Small intestine (tissue), 7 donors: Measurements from ENCODE around the gene TANGO6. TPM values are rescaled to one million over a fixed set of nuclear protein-coding genes. Genes with fewer than 3 reads are reported as not detected.

ENCODE experiments used
- DNase-seq, 2 donors: peaks; one replicate each; pipeline versions ENCODE4 v3.0.0 to v3.0.0-alpha.2; 2013
- FAIRE-seq: peaks from 2 replicates; lab custom pipeline; 2012; peaks lifted over from hg19 to GRCh38; lab: Jason Lieb, UNC
- H3K27ac ChIP-seq, 3 donors: one replicate each; pipeline ENCODE4 v1.5.1; 2013; ENCODE audit warnings: low read length in 2 of 3, mild to moderate bottlenecking in 2 of 3, control low read depth in 1 of 3, inconsistent platforms in 1 of 3, low read depth in 1 of 3, moderate library complexity in 1 of 3
- H3K27me3 ChIP-seq, 3 donors: one replicate each; pipeline ENCODE4 v1.6.1; 2013; ENCODE audit warnings: low read length in 3 of 3, inconsistent platforms in 1 of 3; ENCODE audit not compliant: control insufficient read depth in 3 of 3, insufficient read depth in 3 of 3
- H3K36me3 ChIP-seq, 3 donors: one replicate each; pipeline ENCODE4 v1.6.1; 2013; ENCODE audit warnings: low read length in 3 of 3, inconsistent platforms in 1 of 3, low read depth in 1 of 3, mild to moderate bottlenecking in 1 of 3, moderate library complexity in 1 of 3; ENCODE audit not compliant: control insufficient read depth in 3 of 3, insufficient read depth in 2 of 3
- H3K4me1 ChIP-seq, 3 donors: one replicate each; pipeline ENCODE4 v1.6.1; 2013; ENCODE audit warnings: low read length in 2 of 3, inconsistent platforms in 1 of 3, low read depth in 1 of 3, mild to moderate bottlenecking in 1 of 3, moderate library complexity in 1 of 3; ENCODE audit not compliant: control insufficient read depth in 3 of 3, insufficient read depth in 2 of 3
- H3K4me3 ChIP-seq, 3 donors: one replicate each; pipeline ENCODE4 v1.5.1; 2013; ENCODE audit warnings: low read length in 3 of 3, control low read depth in 1 of 3, inconsistent platforms in 1 of 3, low read depth in 1 of 3, mild to moderate bottlenecking in 1 of 3, moderate library complexity in 1 of 3
- H3K9me3 ChIP-seq, 2 donors: one replicate each; pipeline ENCODE4 v1.6.1; 2013; ENCODE audit warnings: low read depth in 1 of 2, low read length in 1 of 2; ENCODE audit not compliant: control insufficient read depth in 2 of 2, insufficient read depth in 1 of 2
- WGBS, 3 donors: extraction: QIAGEN DNeasy Blood & Tissue Kit; methylation state at CpG; one replicate each; pipeline ENCODE4 v1.1.7; 2013; 5-methylcytosine and 5-hydroxymethylcytosine counted together
- polyA plus RNA-seq, 4 donors: library from polyadenylated mRNA; stranded (reverse) in 3 of 4; unstranded in 1 of 4; fragments of 200-250 nt in 3 of 4; fragments of 120-200 nt in 1 of 4; gene quantifications; one replicate each; pipeline versions ENCODE4 v1.2.1 to v1.2.3, GENCODE V29; 2013
- donor health status: healthy with polysubstance abuse.
- donor health status: control.
- donor health status: control.
- donor health status: Bipolar disorder and iron deficiency.
- donor health status: healthy.

TANGO6 gene
- polyA plus RNA-seq, 4 donors = 0.67 to 7.7 (median 2.9) TPM

- FAIRE-seq (no peak), DNase-seq (peak in 1 of 2 donors; percentile 16)
- 11 to 30% (median 25%) methylated on average over 5 of the region's 5 CpGs for WGBS, 3 donors
- Histone ChIP-seq H3K4me3 (peak overlapping the region; percentile 84 to 99 (median 85)), H3K4me1 (peaks cover 2 to 9% (median 8%) of the 10 kb centered on the region in 3 donors), H3K27ac (no peak overlapping the region), H3K9me3 (no peaks in the 10 kb centered on the region), H3K27me3 (no peaks in the 10 kb centered on the region), H3K36me3 (peaks cover 0 to 21% (median 3%) of the 10 kb centered on the region in 3 donors)
These were observed 290.1 kb downstream of the TANGO6 start for GRCh38 chr16:69133373-69133954.

Other genes starting within 250 kb of the TANGO6 start
- 1 to 10 TPM in 1 of 4 donors, under 1 TPM in 2, not detected in 1; 0.33 to 1.4 (median 0.54) TPM for gene CDH3, start 198.2 kb upstream of the TANGO6 start, polyA plus RNA-seq
- 100 to 1,000 TPM in 2 of 4 donors, 10 to 100 TPM in 2; 76.2 to 366 (median 109) TPM for gene CDH1, start 106.2 kb upstream of the TANGO6 start, polyA plus RNA-seq